ENCODE data around the gene PQBP1.

GRCh38 chrX:48914593-48915493 is 17.1 kb downstream of the PQBP1 start:
- no peak for TF ChIP-seq CTCF (IDR thresholded peaks at IDR 0.05)
- TF ChIP-seq EZH2 (IDR thresholded peaks at IDR 0.05; ENCODE audit: borderline replicate concordance, insufficient read depth, low read depth, low read length, poor library complexity, severe bottlenecking): no peak
